SK-N-MC (cell line): ENCODE results near the gene PLA2G2F.

Experiments used
- DNase-seq: peaks from one replicate; pipeline ENCODE4 v3.0.0-alpha.2; 2011; ENCODE audit warnings: low read depth, low spot score
- H3K27ac ChIP-seq: fragments of 200-600 bp; sonication (generic); 2 replicates; pipeline ENCODE4 v1.5.1; 2016; ENCODE audit warnings: mixed run types
- H3K36me3 ChIP-seq: fragments of 200-600 bp; sonication (generic); 2 replicates; pipeline ENCODE4 v1.6.1; 2017; ENCODE audit warnings: antibody characterized with exemption, low read length, mixed read lengths; ENCODE audit not compliant: insufficient read depth
- H3K4me3 ChIP-seq: fragments of 200-600 bp; sonication (generic); 2 replicates; pipeline ENCODE4 v1.5.1; 2016
- H3K9ac ChIP-seq: fragments of 200-600 bp; sonication (generic); 2 replicates; pipeline ENCODE4 v1.8.0; 2017; ENCODE audit warnings: mixed run types, mixed read lengths; ENCODE audit not compliant: insufficient read length
- H3K9me3 ChIP-seq: fragments of 200-600 bp; sonication (generic); 2 replicates; pipeline ENCODE4 v1.6.1; 2017; ENCODE audit warnings: low read depth, mild to moderate bottlenecking, antibody characterized with exemption, low read length, moderate library complexity, mixed read lengths
- EZH2 ChIP-seq: fragments of 200-600 bp; sonication (generic); IDR thresholded peaks from one replicate; pipeline ENCODE4 v1.6.1; 2017; ENCODE audit warnings: antibody characterized with exemption
- FOXP2 ChIP-seq: optimal IDR thresholded peaks from 2 replicates; pipeline ENCODE3; 2011; ENCODE audit warnings: mild to moderate bottlenecking, moderate library complexity; ENCODE audit not compliant: insufficient read depth; ENCODE audit errors: extremely low read length, control extremely low read depth
- POLR2AphosphoS5 ChIP-seq: IDR thresholded peaks from 2 replicates; pipeline ENCODE4 v1.6.1; 2012; ENCODE audit warnings: mild to moderate bottlenecking, low read depth, low read length, borderline replicate concordance

Gene PLA2G2F

DNA sequence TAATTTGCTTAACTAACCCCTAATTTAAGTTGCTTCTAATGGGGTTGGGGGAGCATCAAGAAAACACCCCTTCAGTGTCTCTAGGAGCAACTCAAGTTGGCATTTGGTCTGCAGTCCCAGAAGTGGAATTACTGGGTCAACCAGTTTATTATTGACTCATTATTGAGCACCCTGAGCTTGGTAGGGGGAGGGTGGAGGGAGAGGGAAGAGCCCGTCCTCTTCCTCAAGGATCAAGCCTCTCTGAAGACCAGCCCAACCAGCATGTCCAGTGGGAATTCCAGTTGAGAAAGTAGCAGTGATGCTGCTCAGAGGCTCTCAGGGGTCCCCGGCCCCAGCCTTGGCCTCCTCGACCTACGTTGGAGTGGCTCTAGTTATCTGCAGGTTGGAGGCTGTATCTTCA lies 2.1 kb upstream of the PLA2G2F start:
- Histone ChIP-seq H3K9me3 (no peaks in the 10 kb centered on the region), H3K27ac (no peak overlapping the region), H3K36me3 (no peaks in the 10 kb centered on the region), H3K4me3 (no peak overlapping the region), H3K9ac (no peak overlapping the region)
- no peak for TF ChIP-seq EZH2
- TF ChIP-seq FOXP2 = no peak
- TF ChIP-seq POLR2AphosphoS5 = no peak
- DNase-seq = no peak

DNA sequence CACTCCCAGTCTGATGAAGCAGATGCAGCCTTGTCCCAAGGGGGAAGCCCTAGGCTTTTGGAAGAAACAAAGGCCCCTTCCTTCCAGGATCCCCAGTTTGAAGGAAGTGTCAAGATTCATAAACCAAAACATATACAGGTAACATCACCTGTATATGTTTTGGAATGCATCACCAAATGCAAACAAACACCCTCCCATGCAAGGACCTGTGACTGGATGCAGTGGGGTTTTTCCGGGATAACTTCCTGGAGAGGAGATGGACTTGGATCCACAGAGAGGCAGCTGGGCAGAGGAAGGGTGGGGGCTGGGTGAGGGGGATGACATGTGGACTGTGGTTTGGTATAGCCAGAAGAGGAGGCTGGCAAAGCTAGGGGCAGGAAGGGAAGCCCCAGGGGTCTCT lies 1.5 kb upstream of the PLA2G2F start:
- no peaks in the 10 kb centered on the region for H3K9me3 ChIP-seq
- H3K9ac ChIP-seq = no peak overlapping the region
- DNase-seq = no peak
- TF ChIP-seq POLR2AphosphoS5 (no peak), EZH2 (no peak), FOXP2 (no peak)
- no peak overlapping the region for H3K4me3 ChIP-seq
- H3K27ac ChIP-seq = no peak overlapping the region
- no peaks in the 10 kb centered on the region for H3K36me3 ChIP-seq

- Histone ChIP-seq H3K36me3 (no peaks in the 10 kb centered on the region), H3K9ac (no peak overlapping the region), H3K9me3 (no peaks in the 10 kb centered on the region), H3K27ac (no peak overlapping the region), H3K4me3 (no peak overlapping the region)
- DNase-seq = no peak
- TF ChIP-seq FOXP2 (no peak), POLR2AphosphoS5 (no peak), EZH2 (no peak)
These were observed 777 bp upstream of the PLA2G2F start for GRCh38 chr1:20138346-20138745.

GRCh38 chr1:20139776-20140612 lies 871 bp downstream of the PLA2G2F start:
- no peak overlapping the region for H3K4me3 ChIP-seq
- no peaks in the 10 kb centered on the region for H3K36me3 ChIP-seq
- TF ChIP-seq FOXP2 = no peak
- TF ChIP-seq EZH2 = no peak
- TF ChIP-seq POLR2AphosphoS5 = no peak
- H3K9ac ChIP-seq = no peak overlapping the region
- no peak for DNase-seq
- no peak overlapping the region for H3K27ac ChIP-seq
- no peaks in the 10 kb centered on the region for H3K9me3 ChIP-seq

DNA sequence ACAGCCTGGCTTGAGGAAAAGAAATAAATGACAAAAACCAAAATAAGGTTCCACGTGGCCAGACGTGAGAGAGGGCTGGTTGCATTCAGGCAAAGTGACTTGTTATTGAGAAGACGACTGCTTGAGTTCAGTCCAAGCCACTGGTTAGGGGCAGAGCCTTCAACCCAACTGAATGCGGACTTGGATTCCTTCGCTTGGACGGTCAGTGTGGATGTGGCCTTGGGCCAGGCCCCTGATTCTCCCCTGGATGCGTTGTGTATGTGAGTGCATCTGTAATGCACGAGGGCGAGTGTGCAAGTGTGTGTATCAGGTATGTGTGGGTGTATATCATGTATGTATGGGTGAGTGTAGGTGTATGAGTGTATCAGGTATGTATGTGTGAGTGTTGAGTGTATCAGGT lies 1.9 kb downstream of the PLA2G2F start:
- TF ChIP-seq FOXP2 (no peak), EZH2 (no peak), POLR2AphosphoS5 (no peak)
- no peak for DNase-seq
- Histone ChIP-seq H3K9me3 (no peaks in the 10 kb centered on the region), H3K9ac (no peak overlapping the region), H3K4me3 (no peak overlapping the region), H3K27ac (no peak overlapping the region), H3K36me3 (no peaks in the 10 kb centered on the region)

GRCh38 chr1:20141466-20141865 lies 2.3 kb downstream of the PLA2G2F start:
- TF ChIP-seq POLR2AphosphoS5 = no peak
- TF ChIP-seq FOXP2 = no peak
- no peak for TF ChIP-seq EZH2

DNA sequence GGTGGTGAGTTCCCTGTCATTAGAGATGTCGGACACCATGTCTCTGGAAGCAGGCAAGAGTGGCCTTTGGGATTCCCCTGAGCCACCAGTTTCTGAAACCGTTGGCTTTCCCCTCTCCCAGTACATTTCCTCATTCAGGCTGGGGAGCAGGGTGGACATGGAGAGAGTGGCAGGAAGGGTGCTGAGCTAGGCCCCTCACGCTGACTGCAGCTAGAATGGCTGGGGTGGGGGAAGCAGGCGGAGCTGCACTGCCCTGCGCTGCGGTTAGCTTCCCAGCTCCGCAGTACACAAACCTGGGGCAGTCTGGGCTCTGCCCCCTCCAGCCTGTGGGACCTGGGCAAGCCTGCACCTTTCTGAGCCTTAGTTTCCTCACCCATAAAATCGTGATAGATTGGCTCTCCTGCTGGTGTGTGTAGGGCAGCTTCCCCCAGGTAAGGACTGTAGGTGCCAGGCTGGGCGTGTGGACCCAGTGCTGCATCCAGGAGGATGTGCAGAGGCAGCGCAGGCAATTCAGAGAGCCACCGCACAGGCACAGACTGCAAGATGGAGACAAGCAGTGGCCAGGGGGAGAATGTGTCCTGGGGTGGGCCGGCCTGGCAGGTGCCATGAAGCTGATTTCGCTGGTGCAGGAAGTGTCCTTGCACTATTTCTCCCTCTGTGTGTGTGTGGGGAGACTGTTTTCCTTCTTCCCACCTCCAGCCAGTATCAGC lies 3.0 kb downstream of the PLA2G2F start:
- TF ChIP-seq FOXP2 (no peak), EZH2 (no peak), POLR2AphosphoS5 (no peak)
- no peak overlapping the region for H3K4me3 ChIP-seq
- DNase-seq = no peak
- no peak overlapping the region for H3K27ac ChIP-seq
- H3K36me3 ChIP-seq = no peaks in the 10 kb centered on the region
- H3K9ac ChIP-seq = no peak overlapping the region
- no peaks in the 10 kb centered on the region for H3K9me3 ChIP-seq

More at GRCh38 chr1:20141466-20141865, 2.3 kb downstream of the PLA2G2F start:
- Histone ChIP-seq H3K36me3 (no peaks in the 10 kb centered on the region), H3K27ac (no peak overlapping the region), H3K9ac (no peak overlapping the region), H3K9me3 (no peaks in the 10 kb centered on the region), H3K4me3 (no peak overlapping the region)
- no peak for DNase-seq

GRCh38 chr1:20143318-20143717 lies 4.2 kb downstream of the PLA2G2F start:
- TF ChIP-seq FOXP2 (no peak), EZH2 (no peak), POLR2AphosphoS5 (no peak)
- no peaks in the 10 kb centered on the region for H3K36me3 ChIP-seq

More at GRCh38 chr1:20143318-20143717, 4.2 kb downstream of the PLA2G2F start:
- no peak overlapping the region for H3K27ac ChIP-seq
- no peak for DNase-seq
- H3K4me3 ChIP-seq = no peak overlapping the region
- H3K9me3 ChIP-seq = no peaks in the 10 kb centered on the region
- H3K9ac ChIP-seq = no peak overlapping the region
